Stimulated activated CD4-positive, alpha-beta T cell treated with anti-CD3 and anti-CD28 coated beads, Interleukin-2, amount 100 ng/mL, for 24 hours (primary cell): Measurements from ENCODE around the gene CHI3L1.

ENCODE experiments used
- DNase-seq, 2 donors: peaks; one replicate each; pipeline ENCODE4 v3.0.0-alpha.2; 2020

CHI3L1 gene

DNA sequence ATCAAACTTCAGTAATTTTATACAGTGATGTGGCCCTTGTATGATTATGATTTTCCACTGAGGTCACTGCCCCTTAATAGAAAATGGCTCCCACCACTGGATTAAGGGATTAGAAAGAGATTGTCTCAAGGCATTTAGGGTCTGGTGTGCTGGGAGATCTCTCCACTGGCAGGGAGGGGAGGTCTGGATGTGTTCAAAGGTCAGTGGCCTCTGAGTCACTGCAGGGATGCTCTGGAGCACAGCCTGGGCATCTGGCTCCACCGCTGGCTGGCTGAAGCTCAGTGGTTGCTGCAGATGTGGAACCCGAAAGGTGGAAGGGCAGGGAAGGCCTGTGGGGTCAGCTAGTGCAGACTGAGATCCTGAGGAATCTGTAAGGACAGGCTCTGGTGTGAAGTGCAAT is 18.3 kb upstream of the CHI3L1 start:
- DNase-seq, result no peak

- DNase-seq, result no peak
These were observed 16.1 kb upstream of the CHI3L1 start for GRCh38 chr1:203202431-203203245.

DNA sequence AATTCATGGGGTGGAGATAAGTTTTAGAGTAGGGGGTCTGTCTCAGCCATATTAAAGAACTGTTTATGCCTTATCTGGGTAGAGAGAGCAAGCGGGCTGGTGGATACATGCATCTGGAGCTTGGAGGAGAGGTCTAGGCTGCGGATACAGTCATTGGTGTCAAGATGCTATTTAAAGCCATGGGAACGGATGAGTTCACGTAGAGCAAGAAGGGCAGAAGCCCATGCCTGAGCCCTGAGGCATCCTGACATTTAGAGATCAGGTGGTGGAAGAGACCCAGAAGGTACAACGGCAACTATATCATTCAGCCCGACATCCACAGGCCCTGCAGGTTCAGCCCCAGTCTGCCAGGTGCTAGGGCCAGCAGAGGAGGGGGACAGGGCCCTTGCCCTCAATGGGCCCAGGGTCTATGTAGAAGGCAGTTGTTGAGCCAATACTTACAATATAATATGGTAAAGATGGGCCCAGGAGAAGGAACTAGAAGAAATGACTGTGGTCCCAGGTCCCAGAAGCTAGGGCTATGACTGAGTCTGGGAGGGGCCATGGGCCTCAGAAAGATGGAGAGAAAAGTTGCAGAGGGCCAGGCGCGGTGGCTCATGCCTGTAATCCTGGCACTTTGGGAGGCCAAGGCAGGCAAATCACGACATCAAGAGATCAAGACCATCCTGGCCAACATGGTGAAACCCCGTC is 15.2 kb upstream of the CHI3L1 start:
- no peak for DNase-seq

- no peak for DNase-seq
These were observed 14.4 kb upstream of the CHI3L1 start for GRCh38 chr1:203200916-203201315.

DNA sequence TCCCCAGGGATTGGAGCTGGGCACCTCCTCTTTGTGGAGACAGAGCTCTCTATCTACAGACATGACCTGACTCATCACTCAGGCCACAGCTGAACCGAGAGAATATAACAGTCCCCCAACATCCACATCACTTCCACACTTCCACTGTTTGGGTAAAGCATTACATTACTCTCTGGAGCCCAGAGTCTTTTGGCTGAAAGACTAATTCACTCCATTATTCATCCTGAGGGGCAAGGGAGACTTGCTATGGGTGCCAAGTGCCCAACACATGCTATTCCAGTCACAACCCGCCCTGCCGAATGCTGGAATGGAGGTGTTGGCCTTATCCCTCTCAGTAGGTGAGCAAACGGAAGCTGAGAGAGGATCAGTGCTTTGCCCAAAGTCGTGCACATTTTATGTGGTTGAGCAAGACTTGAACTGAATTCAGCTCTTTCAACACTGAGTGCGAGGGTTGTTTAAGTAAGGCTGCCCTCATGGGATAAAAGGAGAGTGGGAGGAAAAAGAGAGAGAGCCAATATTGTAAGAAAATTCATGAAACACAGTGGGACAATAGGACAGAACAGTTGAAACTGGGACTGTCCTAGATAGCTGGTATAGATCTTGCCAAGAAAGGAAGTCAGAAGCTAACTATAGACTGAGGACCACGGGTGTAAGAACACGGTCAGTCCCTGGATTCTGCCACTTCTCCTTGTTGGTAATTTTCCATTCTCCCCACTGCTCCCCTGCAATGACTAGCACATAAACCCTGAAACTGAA is 13.5 kb upstream of the CHI3L1 start:
- DNase-seq, result no peak

DNA sequence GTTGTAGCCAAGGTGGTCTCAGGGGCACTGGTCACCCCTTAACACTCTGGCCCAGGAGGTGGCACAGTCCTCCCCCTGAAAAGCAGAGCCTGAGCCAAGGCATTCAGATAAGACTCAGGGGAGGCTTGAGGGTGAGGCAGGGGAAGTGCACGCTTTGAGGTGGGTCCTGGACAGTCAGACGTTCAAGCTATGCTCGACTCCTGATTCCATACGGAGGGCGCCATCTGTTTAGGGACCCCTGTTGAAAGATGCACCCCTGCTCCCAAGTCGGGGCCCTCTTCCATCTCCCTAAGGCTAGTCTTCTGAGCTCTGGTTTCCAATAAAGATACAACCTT is 12.9 kb upstream of the CHI3L1 start:
- no peak for DNase-seq

- DNase-seq, result no peak
These were observed 12.5 kb upstream of the CHI3L1 start for GRCh38 chr1:203199002-203199401.

DNA sequence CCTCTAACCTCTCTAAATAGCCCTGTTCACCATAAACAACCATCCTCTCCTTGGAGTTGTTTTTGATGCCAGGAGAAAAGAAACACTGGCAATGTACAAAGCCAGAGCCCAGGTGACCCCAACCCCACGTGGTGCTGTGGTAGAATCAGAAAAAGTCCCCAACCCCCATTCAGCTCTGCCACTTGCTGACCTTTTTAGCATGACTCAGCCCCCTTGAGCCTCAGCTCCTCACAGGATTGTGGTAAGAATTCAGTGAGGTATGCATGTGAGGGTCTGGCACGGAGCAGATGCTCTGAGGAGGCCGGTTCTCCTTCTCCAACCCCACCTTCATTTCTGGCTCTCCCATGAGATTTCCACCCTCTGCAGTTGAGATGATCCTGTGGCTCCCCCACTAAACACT is 11.1 kb upstream of the CHI3L1 start:
- no peak for DNase-seq

DNA sequence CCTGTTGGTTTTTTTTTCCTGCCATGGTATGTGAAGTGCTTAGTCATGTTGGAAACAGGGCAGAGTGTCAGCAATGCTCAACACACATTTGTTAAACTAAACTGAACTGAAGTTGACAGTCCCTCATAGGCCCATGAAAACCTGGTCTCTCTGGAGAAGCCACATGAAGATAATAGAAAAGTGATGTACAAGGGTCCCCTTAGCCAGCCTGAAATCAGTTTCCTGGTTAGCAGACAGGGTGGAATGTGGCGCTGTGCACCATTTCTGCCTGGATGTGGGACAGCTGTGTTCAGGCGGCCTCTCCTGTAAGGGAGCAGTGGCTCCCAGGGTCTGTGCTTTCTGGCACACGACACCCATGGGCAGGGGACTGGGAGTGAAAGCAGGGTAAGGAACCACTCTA is 9.9 kb upstream of the CHI3L1 start:
- DNase-seq, result no peak

GRCh38 chr1:203190949-203191348 is 4.4 kb upstream of the CHI3L1 start:
- DNase-seq, result no peak

DNA sequence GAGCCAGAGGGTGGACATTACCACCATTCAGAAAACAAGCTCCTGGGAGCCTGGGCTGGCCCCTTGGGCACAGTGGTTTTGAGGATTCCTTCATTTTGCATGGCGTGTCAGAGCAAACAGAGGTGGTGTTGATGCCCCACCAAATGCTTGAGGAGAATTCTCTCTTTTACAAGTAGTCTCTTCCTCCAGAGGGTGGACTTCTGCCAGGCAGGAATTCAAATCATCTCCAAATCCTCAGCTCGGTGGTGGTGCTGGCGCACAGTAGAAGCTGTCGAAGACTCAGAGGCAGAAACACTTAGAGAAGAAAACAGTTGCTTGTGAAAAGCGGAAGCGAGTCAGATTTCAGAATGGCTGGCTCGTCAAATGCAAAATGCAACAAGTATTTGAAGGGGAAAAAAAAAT is 3.4 kb upstream of the CHI3L1 start:
- no peak for DNase-seq

GRCh38 chr1:203188686-203189232 is 2.3 kb upstream of the CHI3L1 start:
- no peak for DNase-seq

DNA sequence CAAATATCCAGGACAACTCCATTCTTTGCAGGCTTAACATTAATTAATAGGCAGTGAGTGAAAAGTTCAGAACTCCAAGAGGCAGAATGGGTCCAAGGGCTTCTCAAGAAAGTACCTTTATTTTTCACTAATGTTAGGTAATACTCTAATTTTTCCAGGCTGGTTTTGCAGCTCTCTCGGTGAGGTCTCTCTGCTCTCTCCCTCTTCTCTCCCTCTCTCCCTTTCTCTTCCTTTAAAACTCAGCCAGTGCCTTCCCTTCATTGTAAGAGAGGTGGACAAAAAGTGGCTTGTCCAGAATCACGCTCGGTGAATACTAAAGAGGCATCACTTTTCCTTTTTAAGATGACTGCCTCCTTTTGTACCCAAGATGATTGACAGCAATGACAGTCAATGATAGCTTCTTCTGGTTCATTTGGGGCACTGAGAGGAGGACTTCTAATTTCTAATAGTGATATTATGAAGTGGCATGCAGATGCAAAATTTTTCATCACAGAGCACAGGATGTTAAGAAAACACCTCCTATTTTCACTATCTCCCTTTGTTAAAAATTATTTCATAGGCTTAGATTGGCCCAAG is 1.3 kb upstream of the CHI3L1 start:
- DNase-seq, result no peak

DNA sequence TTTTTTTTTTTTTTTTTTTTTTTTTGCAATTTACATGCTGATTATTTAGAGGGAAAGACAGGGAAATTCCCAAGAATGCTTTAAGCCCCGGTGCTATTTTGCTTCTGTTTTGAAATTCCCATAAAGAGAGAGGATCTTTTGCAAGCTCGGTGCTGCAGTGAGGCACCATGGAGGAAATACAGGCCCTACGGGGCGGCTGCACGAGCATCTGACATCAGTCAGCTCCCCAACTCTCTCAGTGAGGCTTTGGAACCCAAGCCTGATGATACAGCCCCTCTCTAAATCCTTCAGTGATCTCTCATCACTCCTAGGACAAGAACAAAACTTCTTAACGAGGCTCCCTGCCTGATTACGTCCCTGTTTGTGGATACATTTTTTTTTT is 791 bp upstream of the CHI3L1 start:
- DNase-seq, result no peak

GRCh38 chr1:203186091-203186445 is 436 bp downstream of the CHI3L1 start:
- DNase-seq, result no peak

DNA sequence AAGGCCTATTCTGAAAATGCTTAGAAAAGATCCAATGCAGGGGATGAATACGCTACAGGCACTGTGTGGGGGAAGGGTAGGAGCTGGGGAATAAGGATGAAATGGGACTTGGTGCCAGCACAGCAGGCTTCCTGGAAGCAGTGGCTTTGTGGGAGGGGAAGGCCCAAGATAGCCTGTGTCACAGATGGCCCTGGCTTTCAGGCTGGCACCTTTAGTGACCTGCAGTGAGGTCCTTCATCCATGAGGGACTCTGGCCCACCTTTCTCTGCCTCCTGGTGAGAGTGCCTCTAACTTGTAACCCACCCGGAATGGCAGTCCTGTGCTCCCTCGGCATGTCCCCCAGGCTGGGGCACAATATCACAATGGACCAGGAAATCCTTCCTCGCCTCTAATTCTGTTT is 919 bp downstream of the CHI3L1 start:
- DNase-seq, result no peak

DNA sequence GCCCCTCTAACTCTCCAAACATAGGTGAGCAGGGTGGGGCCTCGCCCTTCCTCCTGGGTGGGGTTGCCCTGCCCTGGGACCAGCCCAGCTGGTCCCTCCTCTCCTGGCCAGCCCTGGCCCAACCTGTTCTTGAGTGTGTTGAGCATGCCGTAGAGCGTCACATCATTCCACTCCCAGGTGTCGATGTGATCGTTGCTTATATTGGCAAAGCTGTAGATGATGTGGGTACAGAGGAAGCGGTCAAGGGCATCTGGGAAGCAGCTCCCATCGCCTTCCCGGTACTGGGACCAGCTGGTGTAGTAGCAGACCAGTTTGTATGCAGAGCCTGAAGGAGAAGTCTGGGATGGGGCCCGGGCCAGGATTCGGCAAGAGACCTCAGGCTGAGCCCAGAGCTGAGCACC is 1.4 kb downstream of the CHI3L1 start:
- DNase-seq, result no peak

- DNase-seq, result no peak
These were observed 2.0 kb downstream of the CHI3L1 start for GRCh38 chr1:203184467-203184866.

- DNase-seq, result no peak
These were observed 2.7 kb downstream of the CHI3L1 start for GRCh38 chr1:203183828-203184227.

- DNase-seq, result no peak
These were observed 4.0 kb downstream of the CHI3L1 start for GRCh38 chr1:203182387-203182953.

GRCh38 chr1:203181586-203182386 is 4.7 kb downstream of the CHI3L1 start:
- DNase-seq, result no peak
